NCI-H226 (cell line): ENCODE measurements around the gene TSSK2.

ENCODE experiments used
- DNase-seq: peaks from one replicate; pipeline ENCODE4 v3.0.0-alpha.2; 2015

Gene TSSK2

DNA sequence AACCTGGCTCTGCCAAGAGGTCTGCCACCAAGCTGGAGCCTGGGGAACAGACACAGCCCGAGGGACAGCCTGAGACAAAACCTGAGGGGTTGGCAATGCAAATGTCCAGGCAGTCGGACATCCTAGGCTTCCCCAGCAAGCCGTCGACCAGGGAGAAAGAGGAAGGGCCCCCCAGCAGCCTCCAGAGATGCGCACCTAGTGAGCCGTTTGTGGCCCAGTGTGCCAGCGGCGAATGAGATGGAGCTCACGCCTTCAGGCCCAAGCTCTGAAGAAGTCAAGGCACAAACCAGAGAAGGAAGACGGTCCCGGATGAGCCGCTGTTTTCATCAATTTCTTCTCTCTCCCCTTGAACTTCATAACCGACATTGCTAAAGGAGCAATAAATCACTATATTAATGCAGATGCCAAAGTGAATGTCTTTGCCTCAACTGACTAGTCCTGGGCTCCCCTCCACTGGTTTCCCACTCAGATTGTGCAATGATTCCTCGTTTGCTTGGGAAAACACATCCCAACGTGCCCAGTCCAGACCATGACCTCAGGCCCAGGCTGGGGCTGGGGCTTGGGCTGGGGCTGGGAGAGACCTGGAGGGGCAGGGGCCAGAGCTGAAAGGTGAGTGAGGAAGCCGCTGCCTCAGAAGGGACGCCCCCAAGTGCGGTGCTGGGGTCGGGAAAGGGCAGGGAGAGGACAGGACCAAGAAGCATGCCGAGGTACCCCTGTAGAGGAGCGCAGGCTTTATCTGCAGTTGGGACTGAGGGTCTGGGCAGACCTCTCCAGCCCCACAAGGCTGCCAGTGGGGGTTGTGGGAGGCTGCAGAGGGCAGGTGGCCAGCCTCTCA is 5.4 kb upstream of the TSSK2 start:
- no peak for DNase-seq

DNA sequence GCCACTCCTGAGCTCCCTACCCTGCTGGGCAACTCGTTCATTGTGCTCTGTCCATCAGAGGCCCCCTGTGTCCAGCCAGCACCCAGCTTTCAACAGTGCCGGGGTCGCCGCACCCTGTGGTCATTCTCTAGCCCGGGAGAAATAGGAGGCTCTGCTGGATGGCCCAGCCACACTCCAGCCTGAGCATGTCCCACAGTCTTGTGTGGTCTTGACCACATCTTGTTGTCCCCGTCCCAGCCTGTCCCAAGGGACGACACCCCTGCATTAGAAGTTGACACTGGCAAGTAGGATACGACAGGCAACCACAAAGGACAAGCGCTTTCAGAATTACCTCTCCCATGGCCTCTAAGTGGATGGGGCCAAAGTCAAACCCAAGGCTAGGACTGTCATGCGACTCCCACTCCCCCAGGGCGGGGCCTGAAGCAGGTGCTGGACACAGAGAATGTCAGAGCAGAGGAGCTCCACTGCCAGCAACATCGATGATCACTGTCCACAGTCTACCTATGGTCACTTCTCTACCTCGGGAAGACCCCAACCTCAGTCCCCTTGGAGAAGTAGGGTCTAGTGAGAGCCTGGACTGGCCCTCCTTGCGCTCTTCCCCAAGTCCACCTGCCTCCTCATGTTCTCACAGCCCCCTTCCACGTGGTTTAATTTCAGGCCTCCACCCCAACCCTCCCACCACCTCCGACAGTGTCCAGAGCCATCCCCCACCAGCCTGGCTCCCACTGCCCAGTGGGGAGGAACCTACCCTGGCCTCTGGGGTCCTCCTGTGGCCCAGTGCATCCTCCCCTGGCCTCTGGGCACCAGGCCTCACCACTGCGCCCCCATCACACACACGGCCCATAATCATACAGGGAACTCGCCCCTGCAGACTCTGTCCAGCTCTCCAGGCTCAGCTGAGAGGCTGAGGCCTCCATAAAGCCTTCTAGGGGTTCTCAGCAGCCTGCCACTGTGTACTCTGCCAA is 4.5 kb upstream of the TSSK2 start:
- no peak for DNase-seq

DNA sequence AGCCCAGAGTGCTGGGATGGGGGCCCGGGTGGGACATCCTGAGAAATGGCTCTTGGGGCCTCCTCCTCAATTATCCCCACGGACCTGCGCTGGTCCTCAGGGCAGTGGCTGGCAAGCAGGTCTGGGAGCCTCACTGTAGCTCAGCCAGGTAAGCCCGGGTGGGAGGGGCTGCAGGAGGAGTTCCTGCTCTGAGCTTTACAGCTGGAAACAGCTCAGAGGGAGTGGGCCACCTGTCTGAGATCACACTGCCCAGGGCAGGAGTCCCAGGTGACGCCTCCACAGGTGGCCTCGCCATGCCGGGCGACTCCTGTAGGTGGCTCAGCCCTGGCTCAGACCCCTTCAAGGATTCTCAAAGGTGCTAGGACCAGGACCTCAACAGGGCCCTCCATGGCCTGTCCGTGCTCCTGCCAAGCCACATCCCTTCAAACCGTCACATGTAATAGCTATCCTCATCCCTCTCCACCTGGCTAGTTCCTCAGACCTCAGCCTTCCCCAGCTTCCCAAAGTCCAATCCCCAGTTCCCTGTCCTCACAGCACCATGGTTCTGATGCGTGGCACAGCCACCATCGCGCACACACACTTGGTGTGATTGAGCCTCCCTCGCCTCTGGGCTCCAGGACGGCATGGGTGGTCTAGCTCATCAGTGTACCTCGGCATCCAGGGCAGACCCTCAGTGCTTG is 3.6 kb upstream of the TSSK2 start:
- DNase-seq = no peak

DNA sequence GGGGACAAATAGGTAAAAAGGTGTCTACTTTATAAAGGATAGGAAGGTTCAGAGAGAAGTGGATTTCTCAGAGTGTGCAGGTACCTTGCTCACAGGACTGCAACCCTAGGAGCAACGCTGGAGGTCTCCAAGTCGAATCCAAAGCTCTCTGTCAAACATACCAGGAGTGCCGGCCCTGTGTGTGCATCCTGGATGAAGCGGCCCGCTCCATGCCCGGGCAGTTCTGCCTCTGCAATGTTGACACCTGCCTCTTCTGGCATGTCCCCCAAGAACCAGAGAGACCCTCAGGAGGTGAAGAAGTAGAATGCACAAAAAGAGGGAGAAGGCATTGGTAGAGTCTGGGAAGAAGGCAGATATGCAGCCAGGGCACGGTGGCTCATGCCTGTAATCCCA is 3.1 kb upstream of the TSSK2 start:
- no peak for DNase-seq

DNA sequence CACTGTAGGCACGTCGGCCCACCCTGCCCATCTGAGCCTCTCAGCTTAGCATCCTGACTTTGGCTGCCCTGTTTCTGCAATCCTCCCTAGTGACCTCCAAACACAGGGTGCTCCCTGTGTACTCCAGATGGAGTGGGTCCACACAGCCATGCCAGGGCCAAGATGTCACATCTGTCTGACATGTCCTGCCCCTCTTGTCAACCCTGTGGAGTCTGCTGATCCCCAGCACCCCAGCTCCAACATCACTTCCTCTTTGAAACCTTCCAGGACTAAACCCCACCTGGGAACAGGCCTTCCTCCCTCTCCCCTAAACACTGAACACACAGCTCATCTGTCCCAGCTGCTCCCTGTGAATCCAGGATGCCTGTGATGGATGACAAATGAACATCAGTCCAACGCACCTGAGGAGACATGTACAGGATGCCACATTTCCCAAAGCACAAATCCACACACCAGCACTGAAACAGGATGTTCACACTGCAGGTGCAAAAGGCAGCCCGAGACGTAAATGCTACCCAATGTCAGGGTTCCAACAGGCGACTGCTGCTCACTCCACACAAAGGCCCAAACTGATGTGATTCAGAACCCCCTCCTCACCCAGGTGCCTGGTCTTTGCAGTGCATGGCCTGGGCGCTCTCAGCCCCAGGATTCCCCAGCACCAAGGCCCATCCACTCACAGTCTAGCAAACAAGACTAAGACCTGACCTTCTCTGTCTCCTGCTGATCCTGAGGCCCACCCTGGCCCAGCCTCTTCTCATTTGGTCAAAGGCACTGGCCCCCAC is 2.0 kb upstream of the TSSK2 start:
- no peak for DNase-seq

DNA sequence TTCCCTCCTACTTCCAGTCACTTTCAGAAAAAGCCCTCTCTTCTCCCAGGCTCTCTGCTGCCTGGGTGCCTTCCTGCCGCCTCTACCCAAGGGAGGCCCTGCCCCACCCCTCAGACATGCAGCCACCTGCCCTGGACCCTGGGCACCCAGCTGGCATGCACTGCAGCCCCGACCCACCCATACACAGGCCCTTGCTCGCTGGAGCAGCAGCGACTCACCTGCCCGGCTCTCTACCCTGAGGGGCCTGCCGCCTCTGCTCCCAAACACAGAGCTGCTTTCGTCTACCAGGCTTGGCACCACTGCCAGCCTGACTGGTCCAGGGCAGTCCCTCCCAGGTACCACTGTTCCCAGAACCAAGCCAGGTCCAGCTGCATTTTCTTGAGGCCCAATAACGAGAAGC is 1.2 kb upstream of the TSSK2 start:
- no peak for DNase-seq

DNA sequence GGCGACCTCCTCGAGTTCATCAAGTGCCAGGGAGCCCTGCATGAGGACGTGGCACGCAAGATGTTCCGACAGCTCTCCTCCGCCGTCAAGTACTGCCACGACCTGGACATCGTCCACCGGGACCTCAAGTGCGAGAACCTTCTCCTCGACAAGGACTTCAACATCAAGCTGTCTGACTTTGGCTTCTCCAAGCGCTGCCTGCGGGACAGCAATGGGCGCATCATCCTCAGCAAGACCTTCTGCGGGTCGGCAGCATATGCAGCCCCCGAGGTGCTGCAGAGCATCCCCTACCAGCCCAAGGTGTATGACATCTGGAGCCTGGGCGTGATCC is 542 bp downstream of the TSSK2 start:
- no peak for DNase-seq

DNA sequence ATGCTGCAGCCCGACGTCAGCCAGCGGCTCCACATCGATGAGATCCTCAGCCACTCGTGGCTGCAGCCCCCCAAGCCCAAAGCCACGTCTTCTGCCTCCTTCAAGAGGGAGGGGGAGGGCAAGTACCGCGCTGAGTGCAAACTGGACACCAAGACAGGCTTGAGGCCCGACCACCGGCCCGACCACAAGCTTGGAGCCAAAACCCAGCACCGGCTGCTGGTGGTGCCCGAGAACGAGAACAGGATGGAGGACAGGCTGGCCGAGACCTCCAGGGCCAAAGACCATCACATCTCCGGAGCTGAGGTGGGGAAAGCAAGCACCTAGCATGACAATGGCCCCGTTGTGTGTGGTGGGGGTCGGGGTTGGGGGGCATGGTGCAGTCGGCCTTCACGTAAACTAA is 1.0 kb downstream of the TSSK2 start:
- no peak for DNase-seq

DNA sequence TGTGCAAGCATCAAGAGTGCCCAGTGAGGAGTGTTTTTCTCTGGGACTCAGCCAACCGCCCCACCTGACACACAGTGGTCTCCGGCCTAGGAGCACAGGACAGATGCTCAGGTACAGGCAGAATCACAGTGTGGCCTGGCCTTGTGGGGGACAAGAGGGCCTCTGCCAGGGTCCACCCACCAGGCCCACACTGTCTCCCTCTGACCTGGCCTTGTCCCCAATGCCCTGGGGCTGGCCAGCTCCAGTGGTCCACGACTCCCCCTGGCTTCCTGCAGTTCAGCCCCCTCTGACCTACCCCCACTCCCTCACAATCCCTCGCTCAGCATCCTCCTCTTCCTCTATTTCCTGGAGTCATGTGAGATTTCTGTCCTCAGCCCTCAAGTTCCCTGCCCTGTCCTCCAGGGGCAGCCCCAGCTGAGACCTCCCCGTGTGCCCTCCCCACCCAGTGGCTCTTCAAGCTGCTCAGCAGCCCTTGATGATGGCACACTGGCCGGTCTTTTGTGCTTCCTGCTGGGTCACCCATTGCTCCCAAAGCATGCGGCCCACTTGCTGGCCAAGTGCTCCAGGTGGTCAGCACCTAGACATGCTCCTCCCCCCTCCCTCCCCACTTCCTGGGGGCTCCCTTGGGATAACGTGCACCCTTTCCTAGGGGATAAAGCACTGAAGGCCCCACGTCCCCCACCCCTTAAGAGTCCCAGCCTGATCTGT is 1.7 kb downstream of the TSSK2 start:
- DNase-seq = no peak

DNA sequence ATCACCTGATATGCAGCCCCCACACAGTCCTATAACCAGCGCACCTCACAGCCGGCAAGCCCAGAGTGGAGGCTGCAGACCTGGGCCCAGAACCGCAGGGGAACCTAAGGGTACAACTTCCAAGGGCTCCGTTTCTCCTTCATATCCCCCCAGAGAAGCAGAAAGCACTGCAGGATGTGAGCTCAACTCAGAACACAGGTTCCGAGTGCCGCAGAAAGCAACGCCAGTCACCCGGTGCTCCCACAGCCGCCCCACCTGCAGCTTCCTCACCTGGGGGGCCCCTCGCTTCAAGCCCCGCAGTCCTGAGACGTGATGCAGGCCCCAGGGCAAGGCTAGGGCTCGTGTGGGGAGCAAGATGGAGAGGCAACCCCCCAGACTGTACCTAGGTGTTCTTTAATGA is 2.5 kb downstream of the TSSK2 start:
- no peak for DNase-seq

DNA sequence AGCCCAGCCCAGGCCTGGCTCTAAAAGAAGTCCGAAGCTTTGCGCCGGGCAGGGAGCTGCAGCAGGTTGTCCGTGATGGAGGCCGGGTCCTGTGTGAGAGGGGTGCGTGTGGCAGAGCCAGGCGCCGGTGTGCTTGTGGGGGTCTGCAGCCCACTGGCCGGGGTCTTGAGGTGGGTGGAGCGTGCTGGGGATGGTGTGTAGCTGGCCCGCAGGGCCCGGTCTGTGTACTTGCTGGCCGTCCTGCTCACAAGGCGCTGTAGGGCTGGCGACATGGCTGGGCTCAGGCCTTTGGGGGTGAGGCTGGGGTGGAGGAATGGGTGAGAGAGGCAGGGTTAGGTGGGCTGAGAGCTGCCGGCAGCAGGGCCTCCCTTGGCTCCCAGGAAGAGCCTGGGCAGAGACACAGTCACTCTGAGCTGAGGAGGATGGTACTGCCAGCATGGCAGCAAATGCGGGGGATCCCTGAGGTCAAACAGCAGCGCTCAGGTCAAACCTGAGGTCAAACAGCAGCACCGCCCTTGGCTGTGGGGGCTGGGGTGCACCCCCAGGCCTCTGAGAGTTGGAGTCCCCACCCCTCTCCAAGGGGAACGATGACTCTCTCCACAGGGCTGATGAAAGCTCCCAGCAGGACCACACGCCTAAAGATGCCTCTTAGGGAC is 3.2 kb downstream of the TSSK2 start:
- DNase-seq = no peak

DNA sequence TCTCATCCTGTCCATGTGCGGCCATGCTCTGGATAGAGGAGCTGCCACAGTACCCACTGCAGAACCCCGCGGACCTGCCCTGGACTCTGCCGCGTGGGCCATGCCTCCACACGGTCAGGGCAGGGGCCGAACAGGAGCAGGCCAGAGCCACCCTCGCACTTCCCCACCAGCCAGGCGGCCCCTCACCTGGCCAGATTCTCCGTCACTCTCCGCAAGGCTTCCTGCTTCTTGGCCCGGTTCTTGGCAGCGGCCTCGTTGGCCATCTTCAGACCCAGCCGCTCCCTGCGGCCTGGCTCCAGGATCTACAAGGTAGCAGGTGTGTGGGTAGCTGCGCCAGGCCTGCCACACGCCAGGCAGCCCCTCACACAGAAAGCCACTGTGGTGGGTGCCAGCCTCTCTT is 3.8 kb downstream of the TSSK2 start:
- no peak for DNase-seq

DNA sequence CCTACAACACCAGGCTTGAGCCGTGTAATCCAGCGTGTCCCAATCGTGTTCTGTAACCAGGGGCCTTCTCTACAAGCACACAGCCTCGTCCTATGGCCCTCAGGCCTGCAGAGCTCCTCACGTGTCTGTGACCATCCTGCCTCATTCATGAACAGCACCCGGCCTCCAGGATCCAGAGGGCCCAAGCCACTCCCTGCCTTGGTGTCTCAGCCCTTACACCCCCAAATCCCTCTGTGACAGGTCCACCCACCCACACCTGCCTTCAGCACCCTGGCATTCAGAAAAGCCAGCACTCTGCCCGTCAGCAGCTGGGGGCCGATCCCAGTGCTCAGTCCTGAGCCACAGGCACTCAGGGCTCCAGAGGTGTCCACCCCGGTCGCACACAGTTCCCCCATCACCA is 5.8 kb downstream of the TSSK2 start:
- no peak for DNase-seq

DNA sequence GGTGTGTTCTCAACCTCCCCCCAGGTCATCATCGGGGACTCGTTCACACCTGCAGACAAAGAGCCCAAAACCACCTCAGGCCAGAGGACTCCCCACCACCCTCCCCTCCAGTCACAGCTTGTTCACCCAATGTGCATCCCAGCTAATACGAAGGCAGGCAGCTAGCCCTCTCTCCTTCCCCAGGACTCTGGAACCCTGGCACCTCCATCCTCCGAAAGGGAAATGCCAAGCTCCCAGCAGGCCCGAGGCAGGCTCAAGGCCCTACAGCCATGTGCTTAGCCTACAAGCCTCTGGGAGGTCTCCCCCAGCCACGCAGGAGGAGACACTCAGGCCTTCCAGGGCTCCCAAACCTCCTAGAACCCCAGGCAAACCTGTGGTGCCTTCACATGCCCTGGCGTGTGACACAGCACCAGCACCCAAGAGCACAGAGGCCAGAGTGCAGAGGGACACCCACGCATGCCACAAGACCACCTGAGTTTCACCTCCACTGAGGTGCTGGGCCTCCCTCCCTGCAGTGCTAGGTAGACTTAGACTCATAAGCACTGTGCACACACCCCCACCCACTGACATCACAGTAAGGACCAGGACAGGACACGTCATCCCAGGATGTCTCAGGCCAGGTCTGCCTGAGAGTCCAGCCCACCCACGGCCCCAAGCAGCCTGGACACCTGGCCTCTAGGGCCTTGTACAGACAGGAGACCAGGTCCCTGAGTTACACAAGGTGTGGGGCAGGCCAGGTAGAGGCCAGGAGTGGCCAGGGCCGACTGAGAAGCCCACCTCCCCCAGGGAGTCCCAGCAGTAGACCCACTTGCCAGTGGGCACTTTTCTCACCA is 6.5 kb downstream of the TSSK2 start:
- DNase-seq = no peak

DNA sequence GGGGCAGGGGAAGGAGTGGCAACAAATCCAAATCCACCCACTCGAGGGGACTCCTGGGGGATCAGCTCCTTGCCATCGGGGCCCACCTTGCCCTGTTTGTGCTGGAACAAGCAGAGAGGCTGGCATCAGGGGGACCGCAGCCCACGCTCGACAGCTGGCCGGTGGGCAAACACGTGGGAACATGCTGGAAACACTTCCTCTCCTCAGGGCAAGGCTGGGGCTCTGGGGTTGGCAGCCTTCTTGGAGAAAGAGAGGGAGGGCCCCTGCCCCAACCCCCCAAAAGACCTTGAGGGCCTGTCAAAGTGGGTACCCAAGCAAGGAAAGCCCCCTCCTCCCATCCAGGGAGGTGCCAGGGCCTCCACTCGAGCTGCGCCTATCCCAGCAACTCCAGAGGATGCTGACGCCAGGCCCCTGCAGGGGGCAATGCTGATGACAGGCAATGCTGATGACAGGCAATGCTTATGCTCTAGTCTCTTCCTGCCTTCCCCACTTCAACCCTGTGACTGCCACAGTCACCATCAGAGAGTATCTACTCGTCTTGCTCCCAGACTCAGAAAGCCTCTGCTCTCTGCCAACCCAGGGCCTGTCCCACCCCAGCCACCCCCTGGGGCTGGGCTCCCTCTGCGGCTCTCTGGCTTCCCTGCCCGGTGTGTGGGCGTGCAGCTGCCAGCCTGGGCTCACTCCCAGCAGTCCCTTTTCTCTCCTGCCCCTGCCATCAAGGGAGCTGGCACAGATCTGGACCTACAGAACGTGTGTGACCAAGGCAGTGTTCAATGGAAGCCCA is 7.3 kb downstream of the TSSK2 start:
- no peak for DNase-seq

DNA sequence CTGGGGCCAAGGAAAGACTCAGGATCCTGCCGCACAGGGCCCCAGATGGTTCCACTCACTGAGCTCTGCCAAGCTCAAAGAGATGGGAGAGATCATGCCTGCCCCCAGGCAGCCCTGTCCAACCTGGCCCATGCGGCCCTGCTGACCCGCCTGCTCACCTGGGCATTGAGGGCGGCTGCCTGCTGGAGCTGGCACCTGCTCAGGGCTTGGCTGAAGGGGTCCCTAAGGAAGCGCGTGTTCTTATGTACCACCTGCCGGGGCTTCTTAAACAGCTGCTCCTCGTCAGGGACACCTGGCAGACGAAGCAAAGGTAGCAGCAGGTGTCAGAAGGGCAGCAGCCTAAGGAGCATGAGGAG is 7.9 kb downstream of the TSSK2 start:
- DNase-seq = no peak

DNA sequence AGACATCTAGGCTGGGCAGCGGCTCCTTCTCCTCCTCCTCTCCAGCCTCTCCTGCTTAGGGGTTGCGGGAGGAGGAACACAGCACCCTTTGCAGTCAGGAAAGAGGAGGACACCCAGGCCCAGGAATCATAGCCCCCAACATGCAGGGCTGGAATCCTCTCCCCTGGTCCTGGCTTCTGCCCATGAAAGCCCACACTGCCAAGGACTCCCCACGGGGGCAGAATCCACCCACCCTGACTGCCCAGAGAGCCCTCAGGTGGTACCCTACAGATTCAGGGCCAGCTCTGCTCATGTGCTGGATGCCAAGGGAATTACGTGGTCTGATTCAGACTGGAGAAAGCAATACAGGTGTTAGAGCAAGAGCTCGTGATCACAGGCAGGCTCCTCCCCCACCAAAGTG is 8.9 kb downstream of the TSSK2 start:
- DNase-seq = no peak

DNA sequence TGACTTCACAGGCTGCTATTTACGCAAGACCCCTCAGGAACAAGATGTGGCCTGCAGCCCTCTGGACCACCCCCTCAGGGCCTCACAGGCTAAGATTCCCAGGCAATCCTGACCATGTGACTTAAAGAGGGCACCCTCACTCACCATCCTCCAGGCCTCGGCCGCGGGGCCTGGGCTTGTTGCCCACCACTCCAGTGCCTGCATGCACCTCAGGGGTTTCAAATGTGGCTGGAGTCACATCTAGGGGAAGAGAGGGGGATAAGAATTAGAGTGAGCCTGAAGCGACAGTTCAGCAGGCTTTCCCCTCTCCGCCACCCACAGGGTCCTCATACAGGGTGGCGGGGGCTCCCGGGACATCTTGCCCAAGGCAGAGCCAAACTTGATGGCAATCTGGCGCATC is 11.3 kb downstream of the TSSK2 start:
- DNase-seq = no peak

DNA sequence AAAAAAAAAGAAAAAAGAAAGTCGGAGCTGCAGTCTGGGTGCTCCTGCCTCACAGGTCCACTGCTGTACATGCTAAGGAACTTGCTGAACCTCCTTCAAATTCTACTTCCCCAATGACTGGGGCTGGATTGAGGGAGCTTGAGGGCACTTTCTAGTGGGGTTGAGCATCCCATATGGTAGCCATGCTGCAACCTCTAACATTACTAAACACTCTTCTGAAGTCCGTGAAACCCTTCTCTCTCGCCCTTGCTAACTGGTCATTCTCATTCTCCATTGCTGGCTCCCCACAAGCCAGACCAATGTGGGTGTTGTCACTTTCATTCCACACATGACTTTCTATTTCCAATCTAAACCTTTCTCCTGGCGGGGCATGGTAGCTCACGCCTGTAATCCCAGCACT is 12.1 kb downstream of the TSSK2 start:
- no peak for DNase-seq

DNA sequence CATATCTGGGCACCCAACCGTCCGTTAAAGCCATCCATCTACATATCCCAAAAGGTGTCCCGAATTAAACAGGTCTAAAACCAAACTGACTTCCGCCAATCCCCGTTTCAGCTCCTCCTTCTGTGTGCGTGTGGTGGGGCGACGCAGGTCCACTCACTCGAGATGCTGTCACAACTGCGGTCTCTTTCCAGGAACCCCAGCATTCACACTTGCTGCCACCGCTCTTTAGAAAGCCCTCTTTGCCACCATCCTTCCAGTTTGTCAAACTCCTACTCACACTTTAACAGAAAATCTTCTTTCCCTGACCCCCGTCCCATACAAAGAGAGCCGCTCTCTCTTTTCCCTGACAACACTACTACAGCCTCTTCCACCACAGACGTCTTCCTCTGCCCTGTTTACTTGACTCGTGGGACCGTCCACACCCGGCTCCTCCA is 12.9 kb downstream of the TSSK2 start:
- DNase-seq = no peak
